ENCODE results near the gene PFN3. TPM values are rescaled to one million over a fixed set of nuclear protein-coding genes. Genes with fewer than 3 reads are reported as not detected.
"Not testable (repeated sequence)": the region's sequence is repeated elsewhere in the genome, so short reads cannot be mapped to it uniquely, and the experiment has no call there.

The PFN3 gene
- total RNA-seq, 1 donor from 2014 or later: not detected

DNA sequence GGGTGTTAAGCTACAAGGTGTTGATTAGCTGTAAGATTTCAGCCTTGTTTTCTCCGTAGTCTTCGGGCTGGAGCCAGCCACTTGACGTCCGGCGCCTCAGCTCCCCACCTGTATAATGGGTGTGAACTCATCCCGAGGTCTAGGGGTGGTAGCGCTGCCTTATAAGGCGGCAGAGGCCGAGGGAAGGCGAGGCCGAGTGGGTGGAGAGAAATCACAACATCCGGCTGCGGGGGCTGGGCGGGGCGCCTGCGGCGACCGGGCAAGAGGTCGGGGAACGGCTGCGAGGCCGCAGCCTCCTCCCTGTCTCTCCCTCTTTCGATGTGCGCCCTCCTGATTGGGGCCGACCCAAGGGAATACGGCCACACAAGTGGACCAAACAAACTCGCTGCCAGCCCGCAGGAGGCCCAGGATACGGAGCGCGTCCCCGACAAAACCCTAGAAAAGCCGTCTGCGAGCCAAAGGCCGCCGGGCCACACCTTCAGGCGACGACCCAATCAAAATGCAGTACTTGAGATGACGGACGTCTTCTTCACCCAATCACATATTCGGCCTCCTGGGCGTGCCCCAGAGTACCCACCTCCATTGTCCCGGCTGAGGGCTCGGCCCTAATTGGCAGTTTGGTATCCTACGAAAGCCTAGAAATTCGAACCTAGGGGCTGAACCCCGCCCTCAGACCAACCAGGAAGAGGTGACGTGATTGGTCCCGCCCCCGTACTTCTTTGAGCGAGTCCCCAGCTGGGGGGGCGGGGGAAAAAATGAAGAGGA lies 25.5 kb upstream of the PFN3 start:
- H3K36me3 Mint-ChIP-seq (ENCODE audit: low read depth): peaks cover 20% of the 10 kb centered on the region
- peaks cover 51% of the 10 kb centered on the region for H3K4me1 Mint-ChIP-seq (ENCODE audit: low read depth)
- intact Hi-C loops (cut with micrococcal nuclease): loop anchor here (1.0 to 5.0 kb wide), 8 partner anchors 8 to 889 kb away; partner anchors contain the start of genes DDX41, PDLIM7, RGS14 and RNF44
- peak overlapping the region; percentile 94 for H3K27ac Mint-ChIP-seq
- peak; percentile 99 for DNase-seq (ENCODE audit: low spot score)
- H3K27me3 Mint-ChIP-seq (ENCODE audit: insufficient read depth): no peaks in the 10 kb centered on the region
- peak overlapping the region; percentile 86 for H3K4me3 Mint-ChIP-seq
- H3K9me3 Mint-ChIP-seq: no peaks in the 10 kb centered on the region

- intact Hi-C loops (cut with micrococcal nuclease): loop anchor here (5.0 kb wide), 1 partner anchor 167 kb away; the partner anchor contains the start of gene TMED9
- Mint-ChIP-seq H3K27ac (peak overlapping the region; percentile 94), H3K4me3 (peak overlapping the region; percentile 86), H3K4me1 (ENCODE audit: low read depth) (peaks cover 45% of the 10 kb centered on the region), H3K9me3 (no peaks in the 10 kb centered on the region), H3K27me3 (ENCODE audit: insufficient read depth) (no peaks in the 10 kb centered on the region), H3K36me3 (ENCODE audit: low read depth) (peaks cover 15% of the 10 kb centered on the region)
- no peak for DNase-seq (ENCODE audit: low spot score)
Measured at GRCh38 chr5:177425196-177425800, 24.8 kb upstream of the PFN3 start.

- H3K4me3 Mint-ChIP-seq: no peak overlapping the region
- H3K27ac Mint-ChIP-seq: no peak overlapping the region
- H3K9me3 Mint-ChIP-seq: no peaks in the 10 kb centered on the region
- H3K36me3 Mint-ChIP-seq (ENCODE audit: low read depth): peaks cover 5% of the 10 kb centered on the region
- no peak for DNase-seq (ENCODE audit: low spot score)
- H3K27me3 Mint-ChIP-seq (ENCODE audit: insufficient read depth): no peaks in the 10 kb centered on the region
- intact Hi-C loops (cut with micrococcal nuclease): no loop called here
- peaks cover 28% of the 10 kb centered on the region for H3K4me1 Mint-ChIP-seq (ENCODE audit: low read depth)
Measured at GRCh38 chr5:177423671-177424070, 23.2 kb upstream of the PFN3 start.

- Mint-ChIP-seq H3K4me3 (no peak overlapping the region), H3K27ac (no peak overlapping the region)
- intact Hi-C loops (cut with micrococcal nuclease): no loop called here
Measured at GRCh38 chr5:177421062-177421798, 20.8 kb upstream of the PFN3 start.

DNA sequence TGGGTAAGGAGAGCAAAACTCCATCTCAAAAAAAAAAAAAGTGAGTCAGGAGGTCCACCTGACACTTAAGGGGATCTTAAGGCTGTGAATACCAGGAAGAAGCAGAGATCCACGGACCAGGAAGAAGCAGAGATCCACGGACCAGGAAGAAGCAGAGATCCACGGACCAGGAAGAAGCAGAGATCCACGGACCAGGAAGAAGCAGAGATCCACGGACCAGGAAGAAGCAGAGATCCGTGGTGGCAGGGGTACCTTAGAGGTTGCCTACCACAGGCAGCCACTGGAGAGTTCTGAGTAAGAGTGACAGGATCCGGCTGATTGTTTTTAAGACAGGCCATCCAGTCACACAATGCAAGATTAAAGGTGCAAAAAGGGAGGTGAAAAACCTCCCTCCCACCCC lies 20.0 kb upstream of the PFN3 start:
- H3K27ac Mint-ChIP-seq; intact Hi-C loops (cut with micrococcal nuclease); DNase-seq (ENCODE audit: low spot score); H3K4me3 Mint-ChIP-seq; H3K27me3 Mint-ChIP-seq (ENCODE audit: insufficient read depth); H3K9me3 Mint-ChIP-seq; H3K36me3 Mint-ChIP-seq (ENCODE audit: low read depth): not testable (repeated sequence)
- H3K4me1 Mint-ChIP-seq (ENCODE audit: low read depth): peaks cover 14% of the 10 kb centered on the region

More at GRCh38 chr5:177421062-177421798, 20.8 kb upstream of the PFN3 start:
- H3K27me3 Mint-ChIP-seq (ENCODE audit: insufficient read depth): peaks cover 2% of the 10 kb centered on the region
- H3K9me3 Mint-ChIP-seq: no peaks in the 10 kb centered on the region
- no peaks in the 10 kb centered on the region for H3K36me3 Mint-ChIP-seq (ENCODE audit: low read depth)
- peaks cover 17% of the 10 kb centered on the region for H3K4me1 Mint-ChIP-seq (ENCODE audit: low read depth)
- no peak for DNase-seq (ENCODE audit: low spot score)

GRCh38 chr5:177419046-177419445 lies 18.6 kb upstream of the PFN3 start:
- Mint-ChIP-seq H3K36me3 (ENCODE audit: low read depth) (no peaks in the 10 kb centered on the region), H3K27me3 (ENCODE audit: insufficient read depth) (peaks cover 2% of the 10 kb centered on the region), H3K9me3 (no peaks in the 10 kb centered on the region), H3K4me1 (ENCODE audit: low read depth) (peaks cover 6% of the 10 kb centered on the region), H3K4me3 (no peak overlapping the region), H3K27ac (no peak overlapping the region)
- no peak for DNase-seq (ENCODE audit: low spot score)
- intact Hi-C loops (cut with micrococcal nuclease): no loop called here

DNA sequence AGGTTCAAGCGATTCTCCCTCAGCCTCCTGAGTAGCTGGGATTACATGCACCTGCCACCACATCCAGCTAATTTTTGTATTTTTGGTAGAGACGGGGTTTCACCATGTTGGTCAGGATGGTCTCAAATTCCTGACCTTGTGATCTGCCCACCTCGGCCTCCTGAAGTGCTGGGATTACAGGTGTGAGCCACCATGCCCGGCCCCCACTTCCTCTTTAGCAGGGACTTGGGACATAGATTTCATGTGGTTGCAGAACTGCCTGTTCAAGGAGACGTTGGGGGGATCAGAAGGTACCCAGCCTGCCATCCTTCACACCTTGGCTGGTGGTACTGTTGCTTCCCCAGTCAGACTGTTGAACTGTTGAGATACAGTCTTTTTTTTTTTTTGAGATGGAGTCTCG lies 16.6 kb upstream of the PFN3 start:
- H3K4me3 Mint-ChIP-seq; H3K36me3 Mint-ChIP-seq (ENCODE audit: low read depth); H3K27ac Mint-ChIP-seq; H3K9me3 Mint-ChIP-seq; intact Hi-C loops (cut with micrococcal nuclease); H3K27me3 Mint-ChIP-seq (ENCODE audit: insufficient read depth); DNase-seq (ENCODE audit: low spot score): not testable (repeated sequence)
- peaks cover 14% of the 10 kb centered on the region for H3K4me1 Mint-ChIP-seq (ENCODE audit: low read depth)

- H3K27me3 Mint-ChIP-seq (ENCODE audit: insufficient read depth): peaks cover 2% of the 10 kb centered on the region
- H3K4me3 Mint-ChIP-seq: no peak overlapping the region
- no peak overlapping the region for H3K27ac Mint-ChIP-seq
- DNase-seq (ENCODE audit: low spot score): no peak
- no peaks in the 10 kb centered on the region for H3K9me3 Mint-ChIP-seq
- H3K36me3 Mint-ChIP-seq (ENCODE audit: low read depth): no peaks in the 10 kb centered on the region
- intact Hi-C loops (cut with micrococcal nuclease): no loop called here
- peaks cover 25% of the 10 kb centered on the region for H3K4me1 Mint-ChIP-seq (ENCODE audit: low read depth)
Measured at GRCh38 chr5:177414481-177414880, 14.0 kb upstream of the PFN3 start.

- Mint-ChIP-seq H3K4me3 (no peak overlapping the region), H3K27me3 (ENCODE audit: insufficient read depth) (peaks cover 2% of the 10 kb centered on the region), H3K27ac (no peak overlapping the region), H3K4me1 (ENCODE audit: low read depth) (peaks cover 25% of the 10 kb centered on the region), H3K36me3 (ENCODE audit: low read depth) (no peaks in the 10 kb centered on the region), H3K9me3 (no peaks in the 10 kb centered on the region)
- no peak for DNase-seq (ENCODE audit: low spot score)
- intact Hi-C loops (cut with micrococcal nuclease): no loop called here
Measured at GRCh38 chr5:177412603-177413233, 12.3 kb upstream of the PFN3 start.

- H3K27me3 Mint-ChIP-seq (ENCODE audit: insufficient read depth): peaks cover 7% of the 10 kb centered on the region
- no peak overlapping the region for H3K4me3 Mint-ChIP-seq
- H3K9me3 Mint-ChIP-seq: no peaks in the 10 kb centered on the region
- intact Hi-C loops (cut with micrococcal nuclease): no loop called here
- H3K4me1 Mint-ChIP-seq (ENCODE audit: low read depth): peaks cover 25% of the 10 kb centered on the region
- no peaks in the 10 kb centered on the region for H3K36me3 Mint-ChIP-seq (ENCODE audit: low read depth)
- DNase-seq (ENCODE audit: low spot score): no peak
- H3K27ac Mint-ChIP-seq: no peak overlapping the region
Measured at GRCh38 chr5:177410575-177410974, 10.1 kb upstream of the PFN3 start.

DNA sequence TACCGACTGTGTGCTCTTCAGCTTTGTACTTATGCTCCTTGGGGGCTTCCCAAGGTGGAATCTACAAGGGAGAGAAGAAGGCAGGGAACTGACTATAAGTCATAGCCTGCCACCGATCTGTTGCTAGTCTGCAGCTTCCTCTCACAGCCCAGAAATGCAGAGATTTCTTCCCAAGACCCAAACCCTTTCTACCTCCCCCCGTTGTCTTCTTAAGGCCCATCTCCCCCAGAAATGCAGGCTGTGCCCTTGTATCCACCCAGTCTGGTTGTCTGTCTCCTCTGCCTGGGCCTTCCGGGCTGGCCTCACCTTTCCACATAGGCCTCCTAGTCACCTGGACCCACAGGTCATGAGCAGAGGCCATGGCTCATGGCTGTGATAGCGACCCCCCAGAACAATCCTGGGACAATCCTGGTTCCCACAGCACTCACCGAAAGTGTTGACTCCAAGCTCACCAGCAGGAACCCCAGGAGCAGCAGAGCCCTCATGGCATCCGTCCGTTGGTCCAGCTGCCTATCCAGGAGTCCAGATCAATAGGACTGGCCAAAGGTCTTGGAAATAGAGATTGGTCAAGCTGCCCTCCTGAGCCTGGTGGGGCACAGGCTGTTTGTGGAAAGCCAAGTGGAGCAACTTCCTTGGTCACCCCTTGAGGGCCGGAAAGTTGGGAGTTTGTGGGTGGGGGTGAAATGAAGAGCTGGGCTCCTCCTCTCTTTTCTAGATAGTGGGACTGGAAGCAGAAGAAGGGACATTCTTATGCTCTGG lies 8.8 kb upstream of the PFN3 start, which contains the start of gene F12:
F12 (minus strand) TSS at position 522 of the 759 bp plus-strand sequence; CDS start at position 485, 37 bp downstream.
- Mint-ChIP-seq H3K4me3 (no peak within 1 kb of the TSS), H3K27ac (no peak within 1 kb of the TSS), H3K9me3 (no peaks in the 10 kb centered on the region), H3K36me3 (ENCODE audit: low read depth) (no peaks in the 10 kb centered on the region), H3K4me1 (ENCODE audit: low read depth) (peaks cover 20% of the 10 kb centered on the region), H3K27me3 (ENCODE audit: insufficient read depth) (peaks cover 7% of the 10 kb centered on the region)
- intact Hi-C loops (cut with micrococcal nuclease): no loop called here
- no peak for DNase-seq (ENCODE audit: low spot score)

DNA sequence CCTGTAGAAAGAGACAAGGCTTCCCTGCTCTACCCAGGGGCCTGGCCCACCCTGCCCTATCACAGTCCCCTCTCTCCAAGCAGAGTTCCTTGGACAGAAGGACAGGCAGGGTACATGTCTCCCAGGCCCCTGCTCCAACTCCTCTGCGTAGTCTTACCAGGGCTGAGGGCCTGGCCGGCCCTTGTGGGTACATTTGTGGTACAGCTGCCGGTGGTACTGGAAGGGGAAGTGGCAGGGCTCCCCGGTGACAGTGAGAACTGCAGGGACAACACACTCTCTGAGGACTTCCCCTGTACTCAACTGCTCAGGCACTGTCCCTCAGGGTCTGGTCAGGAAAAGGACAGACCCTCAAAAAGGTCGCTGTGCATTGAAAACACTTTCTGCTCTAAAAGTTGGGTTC lies 5.3 kb upstream of the PFN3 start:
- Mint-ChIP-seq H3K9me3 (no peaks in the 10 kb centered on the region), H3K27ac (no peak overlapping the region), H3K4me1 (ENCODE audit: low read depth) (peaks cover 22% of the 10 kb centered on the region), H3K4me3 (no peak overlapping the region), H3K36me3 (ENCODE audit: low read depth) (no peaks in the 10 kb centered on the region), H3K27me3 (ENCODE audit: insufficient read depth) (peaks cover 34% of the 10 kb centered on the region)
- DNase-seq (ENCODE audit: low spot score): no peak
- intact Hi-C loops (cut with micrococcal nuclease): no loop called here

Measured in activated T-helper 1 cell treated with anti-CD3 and anti-CD28 coated beads, Interleukin-12 subunit alpha, Interleukin-12 subunit beta, Interleukin-2, Interleukin-4 antibody, amounts not matched to agents 30 ng/mL and 10 ng/mL and 1 ng/mL, durations not matched to agents 14 hours and 24 hours and 36 hours (primary cell).